GM06990 (cell line): ENCODE data around the gene AIRE.

Source experiments
- DNase-seq: peaks from one replicate; pipeline ENCODE4 v3.0.0-alpha.2; 2011; ENCODE audit not compliant: insufficient read length; ENCODE audit errors: extremely low read depth
- H3K27me3 ChIP-seq: replicated peaks from 2 replicates; pipeline ENCODE4 v1.6.0; 2011; ENCODE audit warnings: low read length; ENCODE audit not compliant: control insufficient read depth, insufficient read depth
- H3K36me3 ChIP-seq: 2 replicates; pipeline ENCODE4 v1.5.1; 2011; ENCODE audit warnings: low read length; ENCODE audit not compliant: control insufficient read depth, insufficient read depth
- H3K4me3 ChIP-seq: replicated peaks from 2 replicates; pipeline ENCODE4 v1.5.1; 2011; ENCODE audit warnings: low read depth, mild to moderate bottlenecking, control low read depth, low read length
- TF ChIP-seq, protein P1 (sequence below): IDR thresholded peaks from 2 replicates; pipeline ENCODE4 v1.5.1; 2011; ENCODE audit warnings: low read length, control low read depth, mild to moderate bottlenecking, inconsistent platforms; ENCODE audit not compliant: insufficient read depth, poor library complexity, severe bottlenecking

AIRE gene

DNA sequence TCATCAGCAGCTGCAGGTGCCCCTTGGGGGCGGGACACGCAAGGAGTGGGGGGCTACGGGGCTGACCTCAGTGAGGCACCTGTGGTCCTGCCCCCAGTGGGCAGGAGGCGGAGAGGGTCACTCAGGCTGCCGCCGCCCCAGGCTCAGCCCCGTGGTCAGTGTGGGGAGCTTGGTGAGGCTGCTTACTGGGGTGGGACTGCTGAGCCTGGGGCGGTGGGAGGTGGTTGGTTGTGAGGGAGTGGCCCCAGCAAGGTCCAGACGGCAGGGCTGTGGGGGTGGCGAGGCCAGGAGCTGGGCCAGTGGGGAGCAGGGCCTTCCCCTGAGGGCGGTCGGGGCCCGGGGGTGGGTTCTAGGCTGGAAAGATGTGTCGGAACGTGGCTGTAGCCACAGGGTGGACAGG is 28.5 kb downstream of the AIRE start:
- Histone ChIP-seq H3K36me3 (peaks cover 65% of the 10 kb centered on the region), H3K27me3 (no peaks in the 10 kb centered on the region), H3K4me3 (no peak overlapping the region)
- TF ChIP-seq, protein P1, sequence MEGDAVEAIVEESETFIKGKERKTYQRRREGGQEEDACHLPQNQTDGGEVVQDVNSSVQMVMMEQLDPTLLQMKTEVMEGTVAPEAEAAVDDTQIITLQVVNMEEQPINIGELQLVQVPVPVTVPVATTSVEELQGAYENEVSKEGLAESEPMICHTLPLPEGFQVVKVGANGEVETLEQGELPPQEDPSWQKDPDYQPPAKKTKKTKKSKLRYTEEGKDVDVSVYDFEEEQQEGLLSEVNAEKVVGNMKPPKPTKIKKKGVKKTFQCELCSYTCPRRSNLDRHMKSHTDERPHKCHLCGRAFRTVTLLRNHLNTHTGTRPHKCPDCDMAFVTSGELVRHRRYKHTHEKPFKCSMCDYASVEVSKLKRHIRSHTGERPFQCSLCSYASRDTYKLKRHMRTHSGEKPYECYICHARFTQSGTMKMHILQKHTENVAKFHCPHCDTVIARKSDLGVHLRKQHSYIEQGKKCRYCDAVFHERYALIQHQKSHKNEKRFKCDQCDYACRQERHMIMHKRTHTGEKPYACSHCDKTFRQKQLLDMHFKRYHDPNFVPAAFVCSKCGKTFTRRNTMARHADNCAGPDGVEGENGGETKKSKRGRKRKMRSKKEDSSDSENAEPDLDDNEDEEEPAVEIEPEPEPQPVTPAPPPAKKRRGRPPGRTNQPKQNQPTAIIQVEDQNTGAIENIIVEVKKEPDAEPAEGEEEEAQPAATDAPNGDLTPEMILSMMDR = no peak
- DNase-seq = no peak

DNA sequence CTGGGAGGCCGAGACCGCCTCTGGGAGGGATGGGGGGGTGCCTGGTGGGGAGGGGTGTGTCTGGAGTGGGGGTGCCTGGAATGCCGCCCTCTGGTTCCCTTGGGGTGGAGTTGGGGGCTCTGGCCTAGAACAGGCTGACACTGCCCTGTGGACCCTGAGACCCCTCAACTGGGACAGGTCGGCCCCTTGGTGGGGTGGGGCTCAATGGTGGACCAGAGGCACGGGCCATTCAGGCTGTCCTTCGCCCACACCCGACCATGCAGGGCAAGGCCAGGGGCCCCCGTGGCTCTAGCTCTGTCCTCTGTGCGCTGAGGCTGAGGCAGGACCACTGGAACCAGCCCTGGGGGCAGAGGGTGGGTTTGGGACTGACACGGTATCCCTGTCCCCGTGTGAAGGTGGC is 28.9 kb downstream of the AIRE start:
- TF ChIP-seq, protein P1 = no peak
- H3K36me3 ChIP-seq = peaks cover 65% of the 10 kb centered on the region
- H3K27me3 ChIP-seq = no peaks in the 10 kb centered on the region
- H3K4me3 ChIP-seq = no peak overlapping the region
- DNase-seq = no peak

DNA sequence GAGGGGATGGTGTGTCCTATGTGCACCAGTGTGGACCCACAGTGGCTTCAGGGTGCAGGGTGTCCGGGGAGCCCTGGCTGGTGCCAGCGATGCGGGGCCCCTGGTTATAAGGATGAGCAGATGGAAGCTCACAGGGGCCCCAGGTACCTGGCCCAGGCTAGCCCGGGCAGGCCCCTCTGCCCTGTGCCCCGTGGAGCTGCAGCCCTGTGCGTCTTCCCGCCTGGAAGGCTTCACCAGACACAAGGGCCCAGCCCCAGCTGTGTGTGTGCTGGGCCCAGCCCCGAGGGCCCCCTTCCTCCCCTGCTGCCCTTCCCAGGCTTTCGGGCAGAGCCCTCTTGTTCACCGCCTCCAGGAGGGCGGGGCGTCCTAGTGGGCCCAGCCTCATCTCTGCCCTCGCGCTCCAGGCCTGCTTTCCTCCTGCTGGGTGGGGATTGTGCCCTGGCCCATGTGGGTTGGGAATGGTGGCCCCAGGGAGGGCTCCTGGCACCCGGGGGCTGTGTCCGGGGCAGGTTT is 30.1 kb downstream of the AIRE start:
- DNase-seq = no peak
- Histone ChIP-seq H3K4me3 (no peak overlapping the region), H3K36me3 (peaks cover 68% of the 10 kb centered on the region), H3K27me3 (no peaks in the 10 kb centered on the region)
- TF ChIP-seq, protein P1 = no peak

DNA sequence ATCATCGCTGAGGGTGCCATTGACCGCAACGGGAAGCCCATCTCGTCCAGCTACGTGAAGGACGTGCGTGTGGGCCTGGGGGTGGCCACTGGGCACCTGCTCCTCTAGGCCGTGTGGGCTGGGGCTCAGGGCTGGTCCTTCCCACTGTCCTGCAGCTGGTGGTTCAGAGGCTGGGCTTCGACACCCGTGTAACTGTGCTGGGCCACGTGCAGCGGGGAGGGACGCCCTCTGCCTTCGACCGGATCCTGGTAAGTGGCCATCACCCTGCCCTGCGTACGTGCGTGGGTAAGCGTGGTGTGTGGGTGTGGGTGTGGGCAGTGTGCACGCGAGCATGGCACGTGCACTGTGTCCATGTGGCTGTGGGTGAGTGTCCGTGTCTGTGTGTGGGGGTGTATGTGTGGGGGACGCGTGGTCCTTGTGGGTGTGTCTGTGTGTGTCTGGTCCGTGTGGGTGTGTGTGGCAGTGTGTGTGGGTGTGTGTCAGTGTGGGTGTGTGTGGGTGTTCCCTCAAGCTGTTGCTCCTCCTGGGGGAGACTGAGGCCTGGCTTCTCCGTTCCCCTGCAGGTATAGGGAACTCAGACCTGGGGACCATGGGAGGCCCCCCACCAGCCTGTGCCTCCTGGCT is 30.7 kb downstream of the AIRE start:
- H3K4me3 ChIP-seq = no peak overlapping the region
- no peaks in the 10 kb centered on the region for H3K27me3 ChIP-seq
- no peak for DNase-seq
- peaks cover 64% of the 10 kb centered on the region for H3K36me3 ChIP-seq
- TF ChIP-seq, protein P1 = no peak

DNA sequence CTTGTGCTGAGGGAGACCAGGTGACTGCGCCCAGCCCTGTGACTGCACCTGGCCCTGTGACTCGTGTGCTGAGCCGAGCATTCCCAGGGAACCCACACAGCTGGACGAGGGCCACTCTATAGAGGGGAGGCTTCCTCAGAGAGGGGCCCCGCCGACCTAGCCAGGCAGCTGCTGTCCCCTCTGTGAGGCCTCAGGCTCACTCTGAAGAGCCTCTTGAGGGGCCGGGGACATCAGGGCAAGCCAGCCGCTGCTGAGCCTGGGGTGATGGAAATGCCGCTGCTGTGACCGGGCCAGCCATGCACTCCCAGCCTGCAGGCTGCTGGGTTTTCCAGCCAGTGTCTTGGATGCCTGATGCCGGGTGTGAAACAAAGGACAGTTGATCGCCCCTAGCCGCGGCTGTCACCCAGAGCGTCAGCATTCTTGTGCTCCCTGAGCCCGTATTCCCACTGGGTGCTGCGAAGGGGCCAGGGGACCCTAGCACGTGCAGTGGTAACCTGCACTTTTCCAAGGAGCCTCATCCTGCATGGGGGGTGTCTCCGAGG is 31.6 kb downstream of the AIRE start:
- no peak overlapping the region for H3K4me3 ChIP-seq
- H3K27me3 ChIP-seq = no peaks in the 10 kb centered on the region
- TF ChIP-seq, protein P1 = no peak
- peaks cover 64% of the 10 kb centered on the region for H3K36me3 ChIP-seq
- DNase-seq = no peak
